ENCODE data around the gene TREH.

DNA sequence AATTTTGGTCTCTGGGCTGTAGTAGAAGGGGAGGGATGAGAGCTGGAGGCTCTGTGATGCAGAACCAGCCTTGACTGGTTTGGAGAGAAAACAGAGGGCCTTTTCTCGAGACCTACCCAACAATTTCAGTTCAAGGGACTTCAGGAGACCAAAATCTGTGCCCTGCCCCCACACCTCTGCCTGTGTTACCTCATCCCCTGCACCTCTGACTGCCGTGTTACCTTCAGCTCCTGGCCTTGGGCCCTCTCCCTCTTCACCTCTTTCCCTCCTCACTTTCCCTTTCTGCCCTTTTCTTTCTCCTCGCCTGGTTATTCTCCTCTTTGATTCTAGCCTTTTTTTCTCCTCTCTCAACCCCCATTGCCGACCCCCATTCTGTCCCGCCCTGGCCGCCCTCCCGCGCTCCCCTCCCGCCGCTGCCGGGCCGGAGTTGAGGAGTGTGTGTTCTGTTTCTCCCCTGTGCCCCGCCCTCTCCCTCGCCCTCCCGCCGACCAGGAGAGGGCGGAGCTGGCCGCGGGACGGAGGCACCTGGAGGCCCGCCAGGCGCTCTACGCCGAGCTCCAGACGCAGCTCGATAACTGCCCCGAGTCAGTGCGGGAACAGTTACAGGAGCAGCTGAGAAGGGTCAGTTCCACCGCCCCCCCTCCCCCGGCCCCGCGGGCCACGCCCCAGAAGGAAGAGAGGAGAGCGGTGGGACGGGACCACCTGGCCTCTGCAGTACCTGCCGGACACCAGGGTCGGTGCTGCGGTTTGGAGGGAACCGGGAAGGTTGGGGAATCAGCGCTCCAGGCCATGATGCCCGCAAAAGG, 44.8 kb downstream of the TREH start:
- TF ChIP-seq, protein P1, sequence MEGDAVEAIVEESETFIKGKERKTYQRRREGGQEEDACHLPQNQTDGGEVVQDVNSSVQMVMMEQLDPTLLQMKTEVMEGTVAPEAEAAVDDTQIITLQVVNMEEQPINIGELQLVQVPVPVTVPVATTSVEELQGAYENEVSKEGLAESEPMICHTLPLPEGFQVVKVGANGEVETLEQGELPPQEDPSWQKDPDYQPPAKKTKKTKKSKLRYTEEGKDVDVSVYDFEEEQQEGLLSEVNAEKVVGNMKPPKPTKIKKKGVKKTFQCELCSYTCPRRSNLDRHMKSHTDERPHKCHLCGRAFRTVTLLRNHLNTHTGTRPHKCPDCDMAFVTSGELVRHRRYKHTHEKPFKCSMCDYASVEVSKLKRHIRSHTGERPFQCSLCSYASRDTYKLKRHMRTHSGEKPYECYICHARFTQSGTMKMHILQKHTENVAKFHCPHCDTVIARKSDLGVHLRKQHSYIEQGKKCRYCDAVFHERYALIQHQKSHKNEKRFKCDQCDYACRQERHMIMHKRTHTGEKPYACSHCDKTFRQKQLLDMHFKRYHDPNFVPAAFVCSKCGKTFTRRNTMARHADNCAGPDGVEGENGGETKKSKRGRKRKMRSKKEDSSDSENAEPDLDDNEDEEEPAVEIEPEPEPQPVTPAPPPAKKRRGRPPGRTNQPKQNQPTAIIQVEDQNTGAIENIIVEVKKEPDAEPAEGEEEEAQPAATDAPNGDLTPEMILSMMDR (IDR thresholded peaks at IDR 0.05), result no peak
- TF ChIP-seq POLR2AphosphoS5 (IDR thresholded peaks at IDR 0.05; ENCODE audit: low read depth, low read length) (no peak), REST (IDR thresholded peaks at IDR 0.05; ENCODE audit: insufficient read depth in 1 of 2, low read depth in 2 of 2, low read length in 1 of 2) (no peak)
